ENCODE results near the gene KLHDC1.

DNA sequence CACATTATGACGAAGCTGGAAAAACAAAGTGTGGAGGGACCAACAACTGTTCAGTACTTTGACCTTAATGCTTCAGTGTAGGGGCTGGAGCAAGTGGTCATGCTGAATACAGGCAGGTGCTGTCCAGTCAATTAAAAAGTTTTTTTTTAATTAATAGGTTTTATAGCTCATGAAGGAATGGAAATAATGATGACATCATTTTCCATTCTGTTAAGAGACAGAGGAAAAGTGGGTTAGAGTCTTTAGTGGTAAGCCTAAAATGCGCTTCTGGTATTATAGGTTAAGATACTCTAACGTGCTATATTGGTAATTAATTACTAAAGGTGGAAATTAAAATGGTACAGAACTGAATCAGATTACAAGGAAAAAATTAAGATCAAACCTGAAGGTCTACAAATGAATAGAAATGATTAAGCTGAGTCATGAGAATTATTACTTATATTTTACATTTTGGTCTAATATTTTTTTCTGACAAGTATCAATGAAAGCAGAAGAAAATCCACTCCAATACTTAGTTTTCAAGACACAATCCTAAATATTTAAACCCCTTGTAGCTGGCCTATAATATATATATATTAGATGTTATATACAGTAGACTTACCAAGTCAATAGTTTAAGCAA is 90.6 kb downstream of the KLHDC1 start:
- TF ChIP-seq EZH2 (IDR thresholded peaks at IDR 0.05; ENCODE audit: insufficient read depth, poor library complexity, severe bottlenecking) (no peak), EZH2phosphoT487 (IDR thresholded peaks at IDR 0.05; ENCODE audit: insufficient read depth, low read depth) (no peak)

Data from GM23248 (cell line).